Nucleus accumbens (tissue), 56 donors: Measurements from ENCODE around the gene EIF1AX.
A peak's percentile ranks its signal among the peaks of the same experiment; 100 is the strongest.
"Not testable (repeated sequence)": the region's sequence is repeated elsewhere in the genome, so short reads cannot be mapped to it uniquely, and the experiment has no call there.

ENCODE experiments used
- DNase-seq, 56 donors: peaks; one replicate each; lab custom pipeline; 2025; lab: John Stamatoyannopoulos, UW

Gene EIF1AX

DNA sequence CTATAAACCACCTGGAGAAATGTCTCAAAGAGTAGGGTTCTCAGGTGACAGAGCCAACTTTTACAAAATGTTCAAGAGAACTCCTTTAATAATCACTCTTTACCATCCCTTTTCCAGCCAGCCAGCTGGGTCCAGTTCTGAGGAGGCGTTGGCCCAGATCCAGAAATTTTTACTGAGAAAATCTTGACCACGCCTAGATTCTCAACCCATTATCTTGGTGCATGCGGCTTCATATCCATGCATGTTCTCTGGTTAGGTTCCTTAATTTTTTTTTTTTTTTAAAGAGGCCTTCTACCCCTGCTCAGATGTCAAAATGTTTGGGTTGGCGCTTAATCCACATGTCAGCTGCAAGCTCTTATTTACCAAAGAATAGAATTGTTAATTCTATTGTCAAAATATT is 13.0 kb downstream of the EIF1AX start:
- DNase-seq, result no peak

DNA sequence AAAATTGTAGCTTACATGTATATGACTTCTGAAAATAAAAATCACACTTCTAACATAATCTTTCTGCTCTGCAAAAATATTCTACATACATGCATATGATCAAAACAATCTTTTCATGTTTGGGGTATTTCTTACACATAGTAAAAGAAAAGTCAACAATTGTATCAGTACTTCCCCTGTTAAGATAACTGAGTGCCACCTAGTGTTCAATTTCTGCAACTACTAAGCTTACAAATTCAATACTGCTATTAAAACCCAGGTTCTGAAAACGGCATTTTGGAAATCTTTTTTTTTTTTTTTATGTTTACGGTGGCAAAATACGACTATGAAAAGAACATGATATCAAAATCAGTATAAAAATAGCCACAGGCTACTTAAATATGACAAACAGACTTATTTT is 14.2 kb downstream of the EIF1AX start:
- not testable (repeated sequence) for DNase-seq

DNA sequence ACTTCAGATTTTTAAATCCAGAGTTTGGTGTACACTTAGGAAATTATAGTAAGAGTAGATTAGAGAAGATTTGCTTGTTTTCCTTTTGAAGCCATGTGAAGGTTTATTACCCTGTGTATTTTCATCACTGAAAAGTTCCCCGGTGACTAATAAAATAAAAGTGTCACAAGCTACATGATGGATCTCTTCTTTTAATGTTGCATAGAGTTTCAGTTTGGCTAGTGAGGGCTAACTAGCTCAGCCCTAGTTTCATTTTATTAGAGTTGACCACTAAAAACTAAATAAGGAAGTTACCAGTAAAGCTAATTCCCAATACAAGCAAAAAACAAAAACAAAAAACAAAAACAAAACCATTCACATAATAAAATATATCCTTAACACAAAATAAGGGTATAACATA is 14.8 kb downstream of the EIF1AX start:
- DNase-seq, result not testable (repeated sequence)

DNA sequence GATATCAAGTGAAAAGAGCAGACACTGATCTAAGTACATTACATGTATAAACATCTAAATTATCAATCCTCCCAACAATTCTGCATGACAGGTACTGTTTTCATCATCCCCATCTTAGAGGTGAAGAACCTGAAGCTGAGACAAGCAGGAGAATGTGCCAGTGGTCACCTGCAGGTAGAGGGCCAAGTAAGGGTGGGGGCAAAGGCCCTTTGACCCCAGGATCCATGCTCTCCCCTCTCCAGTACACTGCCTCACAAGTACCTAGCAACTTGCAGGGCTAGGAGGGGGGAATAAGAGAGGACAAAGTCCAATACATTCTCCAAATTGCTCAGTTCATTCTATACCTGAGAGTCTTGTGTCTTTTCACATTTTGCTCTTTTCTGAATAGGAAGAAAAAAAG is 16.7 kb downstream of the EIF1AX start:
- DNase-seq, result no peak

DNA sequence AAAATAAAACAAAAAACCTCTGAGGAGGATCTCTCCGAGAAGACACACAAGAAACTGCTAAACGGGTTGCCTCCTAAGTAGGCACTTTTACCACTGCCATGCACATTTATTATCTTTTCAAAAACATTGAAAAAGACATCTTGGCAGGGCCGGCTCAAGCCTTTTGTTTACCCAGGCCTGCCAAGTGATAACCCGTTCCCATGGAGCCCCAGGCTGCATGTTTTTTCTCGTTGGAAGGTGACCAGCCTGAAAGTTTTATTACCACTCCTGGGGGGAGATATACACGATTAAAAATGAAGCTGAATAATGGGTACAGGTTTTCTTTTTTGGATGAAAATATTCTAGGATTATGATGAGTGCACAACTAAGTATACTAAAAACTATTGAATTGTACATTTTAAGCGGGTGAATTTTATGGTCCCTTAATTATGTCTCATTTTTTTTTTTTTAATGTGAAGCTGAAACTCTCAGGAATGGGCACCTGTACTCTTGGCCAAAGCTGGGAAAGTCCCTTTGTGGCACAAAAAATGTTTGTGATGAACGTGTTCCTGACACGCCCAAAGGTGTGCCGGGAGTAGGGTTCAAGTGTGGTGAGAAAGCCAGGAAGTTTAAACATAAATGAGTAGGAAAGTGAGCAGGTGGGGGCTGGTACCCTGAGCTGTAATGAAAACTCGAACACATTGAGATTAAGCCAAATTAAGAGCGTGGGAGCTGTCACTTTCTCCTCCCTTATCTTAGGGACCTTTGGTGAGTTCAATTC is 23.4 kb downstream of the EIF1AX start:
- DNase-seq, result no peak

DNA sequence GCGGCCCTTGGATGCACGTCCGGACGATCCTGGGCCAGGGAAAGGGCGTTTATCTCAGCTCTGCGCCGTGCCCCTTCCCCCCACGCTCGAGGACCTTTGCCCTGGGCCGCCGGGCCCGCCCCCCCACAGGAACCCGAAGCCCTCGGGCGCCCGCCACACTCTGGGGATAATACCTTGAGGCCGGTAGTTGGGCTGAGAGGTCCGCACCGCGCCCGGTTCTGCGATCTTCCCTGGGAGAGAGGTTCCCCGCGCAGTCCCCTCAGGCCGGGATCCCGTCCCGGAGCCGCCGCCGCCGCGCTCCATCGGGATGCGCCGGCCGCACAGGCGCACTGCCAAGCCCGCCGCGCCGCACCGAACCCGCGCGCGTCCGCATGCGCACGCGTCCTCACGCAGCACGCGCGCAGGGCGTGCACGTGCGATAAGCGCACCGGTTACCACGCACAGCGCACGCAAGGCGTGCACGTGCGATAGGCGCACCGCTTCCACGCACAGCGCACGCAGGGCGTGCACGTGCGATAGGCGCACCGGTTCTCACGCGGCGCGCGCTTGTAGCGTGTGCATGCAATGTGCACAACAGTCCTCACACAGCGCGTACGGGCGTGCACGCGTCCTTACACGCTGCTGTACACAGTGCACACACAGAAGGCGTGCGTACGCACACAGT is 24.9 kb downstream of the EIF1AX start, which contains the start of gene MAP7D2:
Gene MAP7D2, minus strand, starts transcription at position 331 of the 664 bp plus-strand sequence. Its CDS starts 28 bp downstream, at position 303.
- peak in 23 of 56 donors; percentile 0 to 51 (median 14) for DNase-seq

DNA sequence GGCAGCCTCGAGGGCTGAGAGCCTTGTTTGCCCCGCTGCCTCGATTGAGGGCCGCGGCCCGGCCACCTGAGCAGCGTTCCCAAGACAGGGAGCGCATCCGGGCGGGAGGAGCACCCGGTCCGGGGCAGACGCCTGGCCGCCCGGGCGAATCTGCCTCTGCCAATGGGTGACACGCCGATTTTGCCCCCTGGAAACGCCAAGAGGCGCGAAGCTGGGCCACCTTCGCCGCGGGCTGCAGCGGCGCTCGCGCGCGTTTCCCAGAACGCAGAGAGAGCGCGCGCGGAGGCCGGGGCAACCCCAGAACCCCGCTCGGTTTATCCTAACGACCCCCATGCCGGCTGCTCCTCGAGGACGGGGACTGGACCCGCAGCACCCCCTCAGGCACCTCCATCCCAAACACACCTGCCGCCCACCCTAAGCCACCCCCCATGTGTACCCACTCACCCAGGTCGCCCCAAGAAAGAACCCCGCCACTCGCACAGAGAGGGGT is 25.5 kb downstream of the EIF1AX start:
- DNase-seq, result peak in 4 of 56 donors; percentile 1 to 5 (median 4)

DNA sequence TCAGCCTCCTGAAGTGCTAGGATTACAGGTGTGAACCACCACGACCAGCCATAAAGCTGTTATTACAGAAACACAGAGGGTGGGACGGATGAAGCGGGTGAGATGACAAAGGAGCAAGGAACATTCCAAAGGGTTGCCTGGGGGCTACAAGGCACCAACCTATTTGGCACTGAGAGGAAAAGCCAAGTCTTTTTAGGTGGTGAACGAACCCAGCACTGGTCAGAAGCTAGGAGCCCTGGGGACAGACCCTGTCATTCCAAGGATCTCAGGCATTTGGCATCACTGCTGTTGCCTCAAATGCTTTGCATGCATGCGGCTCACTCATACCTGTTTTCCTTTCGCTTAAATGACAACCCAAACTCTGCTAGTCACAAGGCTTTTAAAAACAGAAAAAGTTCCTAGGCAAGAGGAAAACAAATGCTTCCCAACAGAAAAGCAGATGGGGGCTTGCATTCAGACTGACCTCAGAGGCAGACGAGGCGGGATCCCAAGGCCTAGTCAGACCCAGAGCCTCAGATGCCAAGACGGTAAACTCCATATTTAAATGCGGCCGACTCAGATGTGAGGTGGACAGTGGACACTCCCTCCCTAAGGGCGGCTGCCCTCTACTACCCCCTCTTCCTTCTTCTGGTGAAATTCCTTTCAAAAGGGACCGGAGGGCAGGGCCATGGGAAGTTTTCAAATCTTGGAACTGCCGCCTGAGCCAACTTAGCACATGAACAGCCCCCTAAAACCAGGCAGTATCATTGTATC is 29.4 kb downstream of the EIF1AX start:
- DNase-seq, result no peak

DNA sequence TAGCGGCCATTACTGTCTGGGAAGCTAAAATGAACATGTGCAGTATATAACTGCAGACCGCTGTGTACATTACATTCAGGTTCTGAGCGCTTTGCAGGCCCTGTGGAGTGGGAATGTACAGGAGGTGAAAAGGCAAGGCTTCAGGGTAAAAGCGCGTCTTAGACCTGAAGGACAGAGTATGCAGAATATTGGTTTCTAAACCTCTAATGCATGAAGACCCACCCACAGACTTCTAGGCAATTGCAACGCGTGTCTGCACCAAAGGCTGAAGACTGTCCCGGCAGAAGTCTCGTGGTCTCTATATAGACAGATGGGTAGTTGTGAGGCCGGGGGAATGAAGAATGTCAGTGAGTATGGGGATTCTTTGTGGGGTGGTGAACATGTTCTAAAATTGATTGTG is 30.4 kb downstream of the EIF1AX start:
- DNase-seq, result no peak

DNA sequence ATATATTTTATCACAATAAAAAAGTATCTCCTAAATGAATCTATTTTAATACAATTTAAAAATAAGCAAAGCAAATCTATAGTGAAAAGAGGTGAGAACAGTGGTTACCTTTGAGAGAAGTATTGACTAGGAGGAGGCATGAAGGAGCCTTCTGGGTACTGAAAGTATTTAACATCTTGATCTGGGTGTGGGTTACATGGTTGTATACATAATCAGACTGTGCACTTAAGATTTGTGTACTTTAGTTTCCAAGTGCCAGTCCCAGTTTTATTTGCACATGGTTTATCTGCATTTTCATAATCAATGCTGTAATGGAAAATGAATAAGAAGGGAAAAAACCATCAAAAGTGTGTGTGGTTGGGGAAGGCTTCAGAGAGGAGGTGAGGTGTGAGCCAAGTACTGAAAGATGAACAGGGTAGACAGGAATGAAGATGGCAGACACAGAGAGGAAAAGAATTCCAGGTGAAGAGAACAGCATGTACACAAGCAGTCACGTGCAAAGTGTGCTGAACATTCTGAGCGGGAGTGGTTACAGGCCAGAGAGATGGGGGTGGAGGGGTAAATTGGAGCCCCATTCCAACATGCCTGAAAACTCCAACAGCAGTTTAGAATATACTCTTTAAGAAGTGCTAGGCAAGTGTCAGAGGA is 39.6 kb downstream of the EIF1AX start:
- no peak for DNase-seq

DNA sequence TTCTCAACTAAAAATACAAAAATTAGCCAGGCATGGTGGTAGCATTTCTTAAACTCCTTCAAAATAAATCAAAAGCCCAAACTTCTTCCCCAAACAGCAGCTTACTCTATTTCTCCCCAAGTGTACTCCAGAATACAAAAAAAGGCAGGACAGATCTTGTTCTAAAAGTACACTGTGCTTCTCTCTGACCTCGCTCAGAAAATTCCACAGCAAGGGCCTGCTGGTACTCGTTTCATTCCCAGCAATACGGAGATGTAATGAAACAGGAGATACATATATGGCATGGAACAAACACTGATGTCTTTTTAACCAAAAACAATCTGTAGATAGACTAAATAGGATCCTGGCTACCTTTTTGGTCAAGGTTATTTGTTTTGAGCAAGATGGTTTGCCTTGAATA is 50.1 kb downstream of the EIF1AX start:
- DNase-seq, result no peak

DNA sequence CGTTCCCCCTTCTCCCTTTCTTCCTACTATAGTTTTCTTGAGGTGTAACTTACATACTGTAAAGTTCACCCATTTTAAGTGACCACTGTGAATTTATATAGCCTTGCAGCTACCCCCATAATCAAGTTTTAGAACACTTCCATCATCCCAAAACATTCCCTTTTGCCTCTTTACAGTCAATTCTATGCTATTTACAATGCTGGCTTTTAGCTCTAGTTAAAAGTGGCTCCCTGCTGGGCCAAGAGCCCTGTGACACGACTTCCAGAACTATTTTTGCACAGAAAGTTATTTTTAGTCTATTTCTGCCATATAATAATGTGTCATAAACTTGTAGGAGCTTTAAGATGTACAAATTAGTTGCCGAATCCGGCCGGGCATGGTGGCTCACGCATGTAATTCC is 51.8 kb downstream of the EIF1AX start:
- no peak for DNase-seq

DNA sequence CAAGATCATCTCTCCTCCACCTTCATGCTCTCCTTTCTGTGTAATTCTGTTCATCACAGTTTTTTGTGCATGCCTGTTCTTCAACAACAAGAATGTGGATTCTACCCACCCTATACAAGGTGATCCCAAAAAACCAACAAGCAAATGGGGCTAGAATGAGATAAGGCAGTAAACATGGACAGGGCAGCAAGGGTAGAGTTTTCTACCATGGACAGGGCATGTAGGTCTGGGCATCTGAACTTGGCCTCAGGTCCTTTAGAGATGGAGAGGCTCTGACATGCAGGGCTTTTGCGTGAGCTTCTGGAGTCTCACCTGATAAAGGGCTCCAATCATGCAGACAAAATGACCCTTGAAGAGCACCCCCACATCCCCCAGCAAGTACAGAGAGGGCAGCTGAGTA is 61.4 kb downstream of the EIF1AX start:
- DNase-seq, result no peak
